Activated T-cell treated with anti-CD3 and anti-CD28 coated beads for 48 hours (primary cell): Measurements from ENCODE around the gene CLHC1.
"Not testable (repeated sequence)": the region's sequence is repeated elsewhere in the genome, so short reads cannot be mapped to it uniquely, and the experiment has no call there.

Experiments
- DNase-seq: peaks from one replicate; pipeline ENCODE4 v3.0.0-alpha.2; 2020; ENCODE audit warnings: low read depth

CLHC1 gene

DNA sequence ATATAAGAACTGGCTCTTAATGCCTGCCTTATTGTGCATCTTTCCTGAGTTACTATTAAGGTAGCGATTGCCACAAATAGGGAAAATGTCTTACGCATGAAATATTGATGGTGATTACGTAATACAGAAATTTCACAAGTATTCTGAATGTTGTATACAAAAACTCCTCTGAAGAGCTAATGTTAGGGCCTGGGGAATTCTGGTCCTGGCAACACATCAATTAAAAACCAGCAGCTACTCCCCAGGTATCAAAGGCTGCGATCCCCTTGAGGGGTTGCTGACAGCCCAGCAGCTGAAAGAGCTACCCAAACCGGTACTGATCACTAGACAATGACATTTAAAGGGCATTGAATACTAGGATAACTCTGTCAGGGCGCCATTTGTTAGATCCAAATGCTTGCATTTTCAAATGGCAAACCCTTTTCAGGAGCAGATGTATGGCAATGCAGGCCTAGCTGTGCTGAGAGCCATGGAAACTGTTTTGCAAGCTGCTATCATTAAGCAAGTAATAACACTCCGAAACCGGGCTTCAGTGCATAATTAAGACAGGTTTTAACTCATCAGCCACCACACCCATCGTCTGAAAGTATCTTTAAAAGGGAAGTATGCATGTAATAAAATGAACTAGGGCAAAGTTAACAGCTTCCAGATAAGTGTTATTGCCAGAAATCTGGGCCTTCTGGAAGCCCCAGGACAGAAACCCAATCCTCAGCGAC lies 78.4 kb downstream of the CLHC1 start:
- no peak for DNase-seq

DNA sequence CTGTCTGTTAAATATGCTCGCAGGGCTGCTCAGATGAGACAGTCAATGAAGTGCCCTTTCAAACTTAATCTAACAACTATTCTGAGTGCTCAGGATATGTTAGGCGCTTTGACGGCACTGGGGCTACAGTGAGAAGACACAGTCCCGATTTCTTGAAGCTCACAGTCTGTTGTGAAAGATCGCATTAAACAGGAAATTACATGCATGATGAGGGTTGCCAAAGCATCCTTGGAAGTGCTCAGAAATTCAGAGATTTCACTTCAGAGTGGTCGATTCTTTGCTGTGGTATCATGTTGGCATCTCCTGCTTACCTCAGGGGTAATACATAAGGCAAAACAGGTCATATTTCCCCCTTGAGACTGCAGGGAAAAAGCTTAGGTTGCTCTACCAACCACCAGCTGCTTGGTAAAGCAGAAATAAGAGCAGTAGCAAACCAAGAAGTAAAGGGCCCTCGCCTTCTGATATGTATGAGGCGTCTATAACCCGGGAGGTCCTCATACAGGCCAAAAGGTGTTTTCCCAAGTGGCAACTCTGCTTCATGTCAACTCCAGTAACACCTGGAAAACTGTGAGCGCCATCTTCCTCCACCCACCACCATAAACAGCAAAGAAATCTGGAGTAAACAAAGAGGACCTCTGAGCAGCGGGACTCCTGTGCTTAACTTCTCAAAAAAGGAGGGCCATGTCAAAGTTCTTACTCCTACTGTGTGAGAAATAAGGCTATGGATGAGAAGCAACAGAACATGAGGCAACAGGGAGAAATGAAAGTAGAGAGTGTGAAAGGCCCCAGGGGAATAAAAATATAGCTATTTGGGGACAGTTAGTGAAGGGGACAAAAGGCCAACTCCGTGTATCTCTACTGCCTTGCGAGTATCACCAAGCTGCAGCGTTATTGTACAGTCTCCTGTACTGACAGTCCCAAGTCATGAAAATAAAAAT lies 79.3 kb downstream of the CLHC1 start:
- no peak for DNase-seq

DNA sequence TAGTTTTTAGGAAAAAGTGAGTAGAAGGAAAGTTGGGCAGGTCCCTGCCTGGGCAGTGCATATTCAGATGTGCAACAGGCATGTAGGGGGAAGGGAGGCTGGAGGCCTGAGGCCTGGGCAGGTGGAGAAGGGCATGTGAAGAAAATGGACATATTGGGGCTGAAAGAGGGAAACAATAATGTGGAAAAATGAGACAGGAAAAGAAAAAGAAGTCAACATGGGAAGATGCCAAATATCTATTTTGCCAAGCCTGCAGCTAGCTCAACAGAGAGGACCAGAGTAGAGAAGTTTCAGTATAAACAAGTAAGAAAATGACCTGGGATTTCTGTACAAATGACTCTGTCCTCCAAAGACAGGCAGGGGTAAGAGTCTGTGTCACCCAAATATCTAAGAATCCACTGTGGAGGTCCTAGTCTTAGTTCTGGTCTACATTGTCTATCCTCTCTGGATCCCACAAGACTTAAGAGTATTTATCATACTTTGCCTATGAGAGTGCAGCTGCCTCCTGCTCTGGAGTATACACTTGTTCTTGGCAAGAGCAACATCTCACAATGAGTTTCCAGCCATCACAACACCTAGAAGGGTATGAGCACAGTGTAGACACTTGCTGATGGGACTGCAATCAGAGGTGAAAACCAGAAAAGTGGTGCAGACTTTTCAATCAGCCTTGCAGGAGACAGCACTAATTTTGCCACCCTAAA lies 80.2 kb downstream of the CLHC1 start:
- DNase-seq: no peak

DNA sequence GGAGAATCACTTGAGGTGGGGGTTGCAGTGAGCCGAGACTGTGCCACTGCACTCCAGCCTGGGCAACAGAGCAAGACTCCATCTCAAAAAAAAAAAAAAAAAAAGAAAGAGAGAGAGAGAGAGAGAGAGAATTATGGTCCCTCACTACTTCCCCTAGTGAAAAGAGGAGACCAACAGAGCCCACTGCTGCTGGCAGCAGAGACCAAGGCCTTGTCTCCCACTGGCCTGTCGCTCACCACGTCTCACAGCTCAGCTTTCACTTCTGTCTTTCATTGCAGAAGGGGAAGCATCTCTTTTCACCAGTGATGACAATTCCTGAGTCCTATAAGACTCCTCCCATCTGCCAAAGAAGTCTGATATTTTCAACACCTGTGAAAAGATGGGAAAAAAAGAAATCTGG lies 81.3 kb downstream of the CLHC1 start:
- no peak for DNase-seq

DNA sequence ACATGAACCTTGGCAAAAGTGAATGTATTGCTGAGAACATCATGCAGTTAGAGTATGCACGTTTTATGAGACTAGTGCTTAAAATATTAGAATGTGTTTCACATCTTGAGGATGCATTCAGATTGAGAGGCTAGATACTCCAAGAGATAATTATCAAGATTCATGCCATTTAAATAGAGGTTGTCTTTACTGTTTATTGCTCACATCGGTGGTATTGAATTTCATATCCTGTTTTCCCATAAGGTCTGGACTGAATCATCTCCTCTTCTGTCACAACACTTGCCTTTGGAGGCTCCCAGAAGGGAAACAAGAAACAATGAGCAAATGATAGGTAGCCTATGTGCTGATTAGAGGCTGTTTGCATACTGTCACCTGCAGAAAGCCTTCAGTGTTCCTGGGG lies 83.8 kb downstream of the CLHC1 start:
- no peak for DNase-seq

DNA sequence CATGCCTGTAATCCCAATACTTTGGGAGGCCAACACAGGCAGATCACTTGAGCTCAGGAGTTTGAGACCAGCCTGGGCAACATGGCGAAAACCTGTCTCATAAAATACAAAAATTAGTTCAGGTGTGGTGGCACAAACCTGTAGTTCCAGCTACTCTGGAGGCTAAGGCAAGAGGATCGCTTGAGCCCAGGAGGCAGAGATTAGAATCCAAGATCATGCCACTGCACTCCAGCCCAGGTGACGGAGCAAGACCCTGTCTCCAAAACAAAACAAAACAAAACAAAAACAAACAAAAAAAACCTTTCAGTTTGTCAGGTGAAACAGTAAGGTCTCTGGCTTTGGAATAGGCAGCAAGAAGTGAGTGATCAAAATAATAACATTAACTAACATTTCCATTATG lies 84.6 kb downstream of the CLHC1 start:
- DNase-seq: no peak

DNA sequence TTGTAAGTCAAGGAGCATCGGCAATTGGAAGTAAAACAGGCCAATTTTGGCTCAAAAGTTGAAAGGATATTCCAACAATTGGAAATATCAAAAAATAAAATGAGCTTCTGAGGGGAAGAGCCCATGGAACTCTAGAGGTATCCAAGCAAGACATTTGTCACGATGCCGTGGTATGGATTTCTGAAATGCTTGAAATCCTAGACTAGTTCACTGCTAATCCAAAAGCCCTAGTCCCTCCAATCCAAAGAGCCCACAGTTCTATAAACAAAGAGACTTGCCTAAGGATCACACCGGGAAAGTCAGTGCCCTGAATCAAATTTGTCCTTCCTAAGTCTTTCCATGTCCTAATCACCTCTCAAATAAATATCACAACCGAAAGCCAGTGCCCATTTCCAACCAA lies 85.1 kb downstream of the CLHC1 start:
- DNase-seq: no peak

DNA sequence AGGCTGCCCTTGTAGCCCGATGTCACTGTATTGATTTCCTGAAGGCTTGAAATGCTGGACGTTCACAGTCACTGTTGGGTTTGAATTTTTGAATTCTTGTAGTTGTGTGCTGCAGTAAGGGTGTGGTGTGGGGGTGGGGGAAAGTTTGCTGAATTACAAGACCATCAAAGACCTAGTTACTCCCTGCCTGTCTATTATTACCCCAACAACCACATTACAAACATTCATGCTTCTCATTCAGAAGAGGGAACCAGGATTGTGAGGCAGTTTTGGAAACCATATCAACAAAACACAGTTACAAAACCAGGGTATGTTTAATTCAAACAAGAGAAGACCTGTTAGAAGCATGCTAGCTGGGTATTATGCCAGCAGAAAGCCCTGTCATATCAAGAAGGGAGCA lies 85.8 kb downstream of the CLHC1 start:
- DNase-seq: no peak

DNA sequence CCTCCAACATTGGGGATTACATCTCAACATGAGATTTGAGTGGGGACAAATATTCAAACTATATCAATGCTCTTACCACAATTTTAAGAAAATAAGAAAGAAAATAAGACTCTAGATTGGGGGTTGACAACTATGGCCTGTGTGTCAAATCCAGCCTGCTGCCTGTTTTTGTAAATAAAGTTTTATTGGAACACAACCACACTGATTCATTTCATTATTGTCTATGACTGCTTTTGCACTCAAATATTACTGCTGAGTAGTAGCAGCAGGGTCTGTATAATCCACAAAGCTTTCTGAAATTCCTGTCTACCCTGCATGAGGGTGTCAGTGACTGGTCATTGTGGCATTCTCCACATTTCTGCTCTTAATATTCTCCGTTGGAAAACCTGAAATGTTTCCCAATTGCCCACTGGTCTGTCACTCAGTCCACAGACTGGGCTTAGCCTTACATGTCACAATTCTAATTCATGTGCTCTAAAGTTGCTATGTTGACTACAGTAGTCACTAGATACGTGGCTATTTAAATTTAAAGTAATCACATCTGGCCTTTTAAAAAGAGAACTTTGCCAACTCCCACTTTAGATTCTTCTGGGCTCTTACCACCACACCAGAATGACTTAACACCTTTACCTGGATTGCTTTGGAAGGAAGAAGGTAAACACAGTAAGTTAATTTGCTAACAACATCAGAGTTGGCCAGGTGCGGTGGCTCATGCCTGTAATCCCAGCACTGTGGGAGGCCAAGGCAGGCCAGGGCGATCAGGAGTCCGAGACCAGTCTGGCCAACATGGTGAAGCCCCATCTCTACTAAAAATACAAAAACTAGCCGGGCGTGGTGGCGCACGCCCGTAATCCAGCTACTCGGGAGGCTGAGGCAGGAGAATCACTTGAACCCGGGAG lies 86.9 kb downstream of the CLHC1 start:
- DNase-seq: no peak

DNA sequence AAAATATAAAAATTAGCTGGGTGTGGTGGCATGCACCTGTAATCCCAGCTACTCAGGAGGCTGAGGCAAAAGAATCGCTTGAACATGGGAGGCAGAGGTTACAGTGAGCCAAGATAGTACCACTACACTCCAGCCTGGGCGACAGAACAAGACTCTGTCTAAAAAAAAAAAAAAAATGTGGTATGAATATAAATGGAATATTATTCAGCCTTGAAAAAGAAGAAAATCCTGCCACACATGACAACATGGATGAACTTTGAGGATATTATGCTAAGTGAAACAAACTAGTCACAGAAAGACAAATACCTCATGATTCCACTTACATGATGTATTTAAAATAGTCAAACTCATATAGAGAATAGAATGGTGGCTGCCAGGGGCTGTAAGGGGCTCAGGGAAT lies 88.4 kb downstream of the CLHC1 start:
- DNase-seq: not testable (repeated sequence)

DNA sequence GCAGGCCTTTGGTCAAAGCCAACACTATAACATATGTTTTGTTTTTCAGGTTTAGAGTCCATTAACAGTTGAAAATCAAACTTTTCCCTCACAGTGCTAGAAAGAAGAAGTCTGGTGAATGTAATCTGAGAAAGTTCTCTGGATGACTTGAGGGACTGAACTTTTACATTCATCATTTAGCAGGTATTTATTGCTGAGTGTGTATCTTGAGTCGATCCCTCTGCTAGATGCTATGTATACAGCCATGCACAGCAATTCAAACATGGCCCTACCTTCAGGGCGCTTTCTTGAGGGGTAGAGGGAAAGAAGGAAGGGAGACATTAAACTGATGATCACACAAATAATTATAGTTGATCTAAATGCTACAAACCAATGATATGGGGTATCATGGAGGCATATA lies 89.6 kb downstream of the CLHC1 start:
- DNase-seq: no peak

DNA sequence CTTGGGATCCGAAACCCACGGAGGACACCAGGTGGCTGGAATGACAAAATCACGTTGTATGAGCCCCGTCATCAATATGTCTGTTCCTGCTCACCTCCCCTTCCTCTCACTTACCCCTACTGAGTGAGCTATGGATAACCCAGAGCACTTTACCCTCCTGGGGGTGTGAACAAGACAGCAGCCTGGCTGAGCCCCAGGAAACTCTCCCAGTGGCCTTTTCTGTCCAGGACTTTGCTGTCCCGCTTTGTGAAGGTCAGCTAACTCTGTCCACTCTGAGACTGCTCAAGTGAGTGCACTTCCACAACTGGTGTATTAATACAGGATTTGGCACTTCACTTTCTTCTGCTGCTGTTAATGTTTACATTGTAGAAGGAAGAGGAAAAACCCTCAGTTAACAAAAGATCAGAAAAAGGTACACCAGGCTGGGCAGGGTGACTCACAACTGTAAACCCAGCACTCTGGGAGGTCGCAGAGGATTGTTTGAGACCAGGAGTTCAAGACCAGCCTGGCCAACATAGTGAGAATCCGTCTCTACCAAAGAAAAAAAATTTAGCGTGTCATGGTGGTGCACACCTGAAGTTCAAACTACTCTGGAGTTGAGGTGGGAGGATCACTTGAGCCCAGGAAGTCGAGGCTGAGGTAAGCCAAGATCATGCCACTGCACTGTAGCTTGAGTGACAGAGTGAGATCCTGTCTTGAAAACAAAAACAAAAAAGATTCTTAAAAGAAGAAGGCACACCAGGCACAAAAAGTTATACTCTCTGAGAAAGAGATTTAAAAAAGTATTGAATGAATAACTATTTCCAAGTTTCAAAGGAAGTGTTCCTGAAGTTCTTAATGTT lies 90.3 kb downstream of the CLHC1 start:
- DNase-seq: no peak

DNA sequence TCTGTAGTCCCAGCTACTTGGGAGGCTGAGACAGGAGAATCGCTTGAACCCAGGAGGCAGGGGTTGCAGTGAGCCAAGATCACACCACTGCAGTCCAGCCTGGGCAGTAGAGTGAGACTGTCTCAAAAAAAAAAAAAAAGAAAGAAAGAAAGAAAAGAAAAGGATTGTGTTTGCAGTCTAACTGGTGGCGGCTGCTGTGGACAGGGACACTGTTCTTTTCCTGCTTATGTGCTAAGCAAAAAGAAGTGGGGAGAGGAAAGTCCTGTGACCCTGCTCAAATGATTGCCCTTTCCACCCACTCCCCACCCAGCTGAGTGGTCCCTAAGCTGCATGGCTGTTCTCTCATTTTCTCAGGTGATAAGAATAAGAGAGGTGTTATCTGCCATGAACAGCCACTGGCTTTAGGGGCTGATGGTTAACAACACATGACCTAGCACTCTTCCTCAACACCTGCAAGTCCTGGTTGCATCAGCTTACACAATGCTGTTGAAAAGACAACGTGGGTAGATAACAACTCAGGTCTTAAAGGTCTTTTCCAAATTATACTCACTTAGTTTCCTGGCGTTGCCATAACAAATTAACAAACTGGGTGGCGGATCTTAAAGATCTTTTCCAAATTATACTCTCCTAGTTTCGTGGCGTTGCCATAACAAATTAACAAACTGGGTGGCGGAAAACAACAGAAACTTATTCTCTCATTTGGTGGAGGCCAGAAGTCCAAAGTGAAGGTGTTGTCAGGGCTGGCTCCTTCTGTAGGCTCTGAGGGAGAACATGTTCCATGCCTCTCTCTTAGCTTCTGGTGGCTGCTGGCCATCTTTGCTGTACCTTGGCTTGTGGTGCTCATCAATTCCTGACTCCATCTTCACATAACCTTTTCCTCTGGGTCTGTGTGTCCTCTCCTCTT lies 91.5 kb downstream of the CLHC1 start:
- DNase-seq: no peak

DNA sequence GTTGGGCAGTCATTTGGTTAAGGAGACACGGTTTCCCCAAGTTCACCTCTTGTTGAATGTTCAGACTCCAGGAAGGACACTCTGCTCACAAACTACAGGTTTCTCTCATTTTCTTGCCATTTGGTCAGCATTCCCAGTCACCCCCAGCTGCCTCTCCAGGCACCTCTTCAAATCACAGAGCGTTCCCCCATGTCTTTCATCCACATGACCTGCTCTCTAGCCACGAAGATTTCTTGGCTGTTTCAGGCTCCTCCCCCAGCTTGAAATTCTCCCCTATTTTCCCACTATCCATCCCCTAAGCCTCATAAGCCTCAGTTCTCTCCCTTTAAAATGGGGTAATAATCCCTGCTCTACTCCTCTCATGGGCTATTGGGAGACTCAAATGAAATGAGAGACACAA lies 92.8 kb downstream of the CLHC1 start:
- DNase-seq: no peak

DNA sequence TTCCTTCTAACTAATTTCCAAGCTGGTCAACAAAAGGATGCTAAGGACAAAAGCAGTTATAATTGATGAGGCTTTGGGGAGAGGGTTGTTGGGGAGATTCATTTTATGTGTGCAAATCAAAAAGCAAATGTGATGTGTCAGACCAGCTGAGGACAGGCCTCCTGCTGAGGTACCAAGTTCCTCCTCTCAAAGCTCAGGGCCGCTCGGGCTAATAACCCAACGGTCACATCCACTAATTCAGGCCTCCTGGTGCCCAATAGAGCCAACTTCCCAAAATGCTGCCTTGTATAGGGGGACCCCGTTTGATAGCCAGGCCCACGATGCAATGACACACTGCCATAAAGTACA lies 93.2 kb downstream of the CLHC1 start:
- DNase-seq: no peak

DNA sequence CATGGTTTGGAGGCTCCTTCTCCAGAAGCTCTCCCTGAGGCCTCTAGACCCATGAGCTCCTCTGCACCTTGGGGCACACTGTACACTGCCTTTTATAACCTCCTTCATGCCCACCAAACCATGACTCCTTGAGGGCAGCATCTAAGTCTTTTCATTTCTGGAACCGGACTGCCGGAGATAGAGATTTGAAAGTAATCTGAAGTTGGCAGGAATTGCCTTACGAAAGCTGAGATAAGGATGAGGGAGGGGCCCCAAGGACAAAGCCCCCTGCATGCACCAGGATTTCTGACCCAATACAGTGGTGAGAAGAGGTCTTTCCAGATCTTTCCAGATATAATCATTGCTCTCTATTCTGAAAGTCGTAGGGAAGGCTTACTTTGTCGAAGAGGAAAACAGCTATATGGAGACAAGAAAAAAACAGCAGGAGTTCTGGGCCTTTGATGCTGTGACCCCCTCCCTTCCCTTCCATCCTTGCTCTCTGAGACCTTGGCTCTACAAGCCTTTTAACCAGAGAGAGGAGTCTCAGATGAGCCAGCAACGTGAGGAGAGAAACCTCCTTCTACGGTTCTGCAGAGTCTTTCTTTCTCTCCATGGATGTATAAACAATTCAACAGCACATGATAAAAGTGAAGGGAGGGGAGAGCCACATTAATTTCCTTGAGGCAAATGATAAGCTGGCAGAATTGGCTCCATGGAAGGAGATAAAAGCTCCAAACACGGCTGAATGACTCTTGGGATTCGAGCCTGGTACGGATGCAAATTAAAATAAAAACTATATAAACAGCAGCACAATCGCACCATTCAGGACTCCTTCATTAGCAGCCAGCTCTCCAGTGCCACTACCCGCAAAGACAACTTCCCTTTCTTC lies 93.8 kb downstream of the CLHC1 start:
- DNase-seq: no peak

DNA sequence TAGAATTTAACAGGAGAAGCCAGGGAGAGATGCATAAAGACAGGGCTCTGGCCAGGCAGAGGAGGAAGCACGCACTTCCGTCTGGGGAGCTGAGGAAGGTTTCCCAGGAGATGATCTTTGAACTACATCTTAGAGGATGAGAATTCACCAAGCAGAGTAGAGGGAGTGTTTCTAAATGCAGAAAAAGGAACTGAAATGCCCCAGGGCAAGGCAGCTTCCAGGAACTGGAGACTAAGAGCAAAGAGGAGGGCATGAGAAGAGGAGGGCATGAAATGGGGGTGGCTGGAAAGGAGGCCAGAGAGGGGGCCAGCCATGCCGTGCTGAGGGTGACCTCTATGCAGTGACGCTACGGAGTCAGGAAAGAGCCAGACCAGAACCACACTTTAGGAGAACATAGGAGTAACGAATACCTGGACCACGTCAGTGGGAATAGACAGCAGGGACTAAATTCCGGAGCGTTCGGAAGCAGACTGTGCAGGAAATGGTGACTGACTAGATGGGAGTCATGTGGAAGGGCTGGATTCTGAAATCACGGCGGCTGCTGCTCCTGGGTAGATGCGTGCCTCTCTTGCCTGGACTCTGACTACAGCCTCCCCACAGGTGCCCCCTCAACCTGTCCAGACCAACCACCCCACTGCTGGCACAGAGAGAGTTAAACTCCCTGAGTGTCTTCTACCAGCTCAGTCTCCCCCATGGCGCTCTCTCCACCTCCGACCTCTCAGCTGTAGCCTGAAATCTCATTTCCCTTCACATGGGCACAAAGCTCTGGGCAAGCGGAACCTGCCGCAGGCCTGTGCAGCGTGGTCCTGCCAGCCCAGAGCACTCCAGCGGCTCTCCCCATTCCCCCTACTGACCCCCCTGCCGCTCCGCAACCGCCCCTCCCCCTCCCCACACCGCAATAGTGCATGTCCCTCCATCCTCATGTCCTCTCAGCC lies 94.8 kb downstream of the CLHC1 start:
- DNase-seq: no peak

DNA sequence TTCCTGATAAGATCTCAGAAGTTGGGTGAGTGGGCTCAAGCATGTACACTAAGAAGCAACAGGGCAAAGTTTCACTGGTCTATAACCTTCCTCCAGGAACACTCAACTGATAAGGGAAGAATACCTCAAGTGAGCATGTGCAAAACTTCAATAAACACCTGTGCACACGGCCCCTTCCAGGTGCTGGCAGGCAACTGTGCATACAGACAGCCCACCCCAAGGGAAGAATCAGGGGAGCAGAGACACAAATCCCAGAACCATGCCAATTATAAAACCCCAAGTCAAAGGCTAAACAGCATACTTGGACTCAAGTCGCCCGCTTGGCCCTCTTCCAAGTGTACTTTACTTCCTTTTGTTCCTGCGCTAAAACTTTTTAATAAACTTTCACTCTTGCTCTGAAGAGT lies 96.0 kb downstream of the CLHC1 start:
- DNase-seq: no peak
